ENCODE results near the gene ZNF668.
"Not testable (repeated sequence)": the region's sequence is repeated elsewhere in the genome, so short reads cannot be mapped to it uniquely, and the experiment has no call there.

The ZNF668 gene

DNA sequence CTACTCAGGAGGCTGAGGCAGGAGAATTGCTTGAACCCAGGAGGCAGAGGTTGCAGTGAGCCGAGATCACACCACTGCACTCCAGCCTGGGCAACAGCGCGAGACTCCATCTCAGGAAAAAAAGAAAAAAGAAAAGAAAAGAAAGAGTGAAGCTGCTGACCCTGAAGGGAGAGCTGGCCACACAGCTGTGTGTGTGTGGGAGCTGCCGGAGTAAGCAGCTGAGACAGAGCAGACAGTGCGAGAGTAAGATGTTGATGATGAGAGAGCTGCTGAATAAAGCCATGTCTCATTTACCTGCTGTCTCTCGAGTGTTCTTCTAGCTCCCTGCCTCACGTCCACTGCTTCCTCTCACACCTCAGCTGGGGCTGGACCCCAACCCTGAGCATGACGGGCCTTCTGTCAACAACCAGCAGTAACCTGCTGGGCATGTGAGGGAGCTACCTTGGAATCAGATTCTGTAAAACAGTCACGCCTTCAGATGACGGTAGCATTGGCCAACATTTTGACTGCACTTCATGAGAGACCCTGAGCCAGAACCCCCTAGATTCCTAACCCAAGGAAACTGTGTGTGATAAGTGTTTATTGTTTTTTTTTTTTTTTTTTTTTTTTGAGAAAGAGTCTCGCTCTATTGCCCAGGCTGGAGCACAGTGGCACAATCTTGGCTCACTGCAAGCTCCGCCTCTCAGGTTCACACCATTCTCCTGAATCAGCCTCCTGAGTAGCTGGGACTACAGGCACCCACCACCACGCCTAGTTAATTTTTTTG lies 27.0 kb upstream of the ZNF668 start:
- not testable (repeated sequence) for DNase-seq

DNA sequence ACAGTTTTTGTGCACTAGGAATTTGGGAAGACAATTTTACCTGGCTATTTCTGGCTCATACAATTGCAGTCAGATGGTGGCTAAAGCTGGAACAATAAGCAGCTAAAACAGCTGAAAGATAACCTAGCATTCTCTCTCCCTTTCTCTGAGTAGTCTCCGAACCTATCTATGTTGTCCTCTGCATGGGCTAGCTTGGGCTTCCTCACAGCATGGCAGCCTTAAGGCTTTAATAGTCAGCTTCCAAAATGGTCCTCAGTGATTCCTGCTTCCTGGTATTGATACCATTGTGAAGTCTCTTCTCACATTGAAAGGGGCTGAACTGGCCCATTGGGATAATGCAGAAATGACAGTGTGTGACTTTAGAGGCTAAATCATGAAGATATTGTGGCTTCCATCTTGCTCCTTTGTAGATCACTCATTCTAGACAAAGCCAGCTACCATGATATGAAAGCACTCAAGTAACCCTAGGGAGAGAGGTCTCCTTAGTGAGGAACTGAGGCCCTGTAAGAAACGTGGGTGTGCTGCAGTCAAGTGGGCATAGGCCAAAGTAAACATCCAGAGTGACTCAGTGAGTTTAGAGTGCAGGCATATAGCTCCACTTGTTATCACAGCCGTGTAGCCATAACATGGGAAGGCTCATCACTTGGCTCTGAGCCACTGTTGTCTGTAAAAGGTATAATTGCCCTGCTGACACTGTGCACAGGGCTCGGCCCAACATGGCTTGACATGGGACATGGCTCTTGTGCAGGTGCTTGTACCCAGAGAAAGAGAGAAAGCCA lies 26.0 kb upstream of the ZNF668 start:
- no peak for DNase-seq

DNA sequence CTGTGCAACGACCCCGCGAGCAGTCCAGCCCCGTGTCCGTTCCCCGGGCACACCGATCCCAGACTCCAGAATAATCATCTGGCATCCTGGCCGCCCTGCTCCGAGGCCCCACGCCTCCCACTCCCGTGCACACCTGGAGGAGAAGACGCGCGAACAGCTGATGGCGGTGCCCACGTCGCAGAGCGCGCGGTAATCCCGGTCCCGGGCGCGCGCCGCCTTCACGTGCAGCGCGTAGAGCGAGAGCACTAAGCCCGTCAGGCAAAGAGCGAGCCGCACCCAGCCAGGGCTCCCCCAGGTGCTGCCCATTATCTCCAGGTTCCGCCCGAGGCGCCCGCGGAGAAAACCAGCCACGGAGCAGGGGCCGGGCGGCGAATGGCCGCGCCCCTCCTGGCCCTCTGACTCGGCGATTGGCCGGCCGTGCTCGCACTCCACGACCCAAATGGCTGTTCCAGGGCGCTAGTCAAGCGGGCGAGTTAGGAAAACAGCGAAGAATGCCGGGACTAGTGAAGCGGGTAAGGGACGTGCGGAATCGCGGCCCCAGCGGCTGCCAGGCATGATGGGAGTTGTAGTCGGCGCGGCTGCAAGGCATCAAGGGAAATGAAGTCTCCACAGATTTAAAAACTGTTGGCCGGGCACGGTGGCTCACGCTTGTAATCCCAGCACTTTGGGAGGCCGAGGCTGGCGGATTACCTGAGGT lies 20.5 kb upstream of the ZNF668 start, which contains the start of gene VKORC1:
TSS of gene VKORC1 (minus strand) at position 374 of the 697 bp plus-strand sequence. CDS start at position 306, 68 bp downstream.
- peak; percentile 84 for DNase-seq

DNA sequence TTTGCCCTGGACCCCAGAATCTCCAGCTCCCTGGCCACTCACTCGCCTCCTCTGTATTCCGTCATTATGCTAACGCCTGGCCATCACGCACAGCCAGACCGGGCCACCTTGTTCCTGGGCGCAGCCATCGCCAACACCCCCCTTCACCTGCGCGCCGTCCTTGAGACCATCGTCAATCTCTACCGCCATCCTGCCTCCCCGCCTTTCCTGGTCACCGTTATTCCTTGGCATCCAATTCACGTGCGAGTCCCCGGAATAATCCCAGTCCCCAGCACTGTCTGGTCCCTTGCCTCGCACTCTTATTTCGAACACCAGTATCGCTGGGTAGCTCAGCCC lies 20.0 kb upstream of the ZNF668 start:
- no peak for DNase-seq

DNA sequence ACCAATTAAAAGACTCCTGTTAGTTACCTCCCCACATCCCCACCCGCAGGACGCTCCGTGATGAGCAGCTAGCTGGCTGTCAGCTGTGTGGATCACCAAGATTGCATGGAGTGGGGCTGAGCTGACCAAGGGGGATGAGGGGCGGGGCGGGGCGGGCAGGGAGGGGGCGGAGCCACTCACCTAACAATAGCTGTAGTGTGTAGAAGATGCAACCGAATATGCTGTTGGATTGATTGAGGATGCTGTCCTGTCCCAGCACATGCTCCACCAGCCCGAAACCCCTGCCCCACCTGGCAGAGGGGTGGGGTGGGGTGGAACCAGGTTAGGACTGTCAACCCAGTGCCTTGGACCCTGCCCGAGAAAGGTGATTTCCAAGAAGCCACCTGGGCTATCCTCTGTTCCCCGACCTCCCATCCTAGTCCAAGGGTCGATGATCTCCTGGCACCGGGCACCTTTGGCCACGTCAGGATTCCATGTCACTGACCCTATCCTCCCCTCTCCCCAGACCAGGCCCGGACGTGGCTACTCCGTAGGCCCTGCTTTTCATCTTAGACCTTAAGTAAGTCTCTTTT lies 19.2 kb upstream of the ZNF668 start:
- DNase-seq = no peak

DNA sequence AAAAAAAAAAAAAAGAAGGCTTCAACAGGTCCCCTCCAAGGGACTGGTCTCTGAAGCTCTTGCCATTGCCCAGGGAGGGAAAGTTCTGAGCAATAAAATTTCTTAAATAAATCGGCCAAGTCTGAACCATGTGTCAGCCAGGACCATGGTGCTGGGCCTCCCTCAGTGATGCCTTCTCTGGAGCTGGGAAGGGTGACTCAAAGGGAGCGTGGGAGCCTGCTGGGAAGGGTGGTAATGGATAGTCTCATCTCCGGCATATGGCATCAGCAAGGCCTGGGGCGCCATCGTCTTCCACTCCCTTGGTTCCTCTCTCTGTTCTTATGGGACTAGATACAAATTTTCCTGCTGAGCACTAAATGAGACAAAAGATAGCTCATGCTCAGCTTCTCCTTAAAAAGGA lies 18.3 kb upstream of the ZNF668 start:
- no peak for DNase-seq

DNA sequence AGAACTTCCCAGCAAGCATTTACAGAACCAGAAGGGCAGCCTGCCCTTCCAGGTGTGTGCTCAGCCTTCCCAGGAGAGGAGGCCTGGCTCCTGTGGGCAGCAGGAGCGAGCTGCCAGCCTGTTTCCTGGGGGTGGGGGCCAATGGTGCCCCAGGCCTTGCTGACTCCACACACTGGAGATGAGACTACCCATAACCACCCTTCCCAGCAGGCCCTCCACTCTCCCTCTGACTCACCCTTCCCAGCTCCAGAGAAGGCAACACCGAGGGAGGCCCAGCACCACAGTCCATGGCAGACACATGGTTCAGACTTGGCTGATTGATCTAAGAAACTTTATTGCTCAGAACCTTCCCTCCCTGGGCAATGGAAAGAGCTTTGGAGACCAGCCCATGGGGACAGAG lies 16.5 kb upstream of the ZNF668 start:
- no peak for DNase-seq

DNA sequence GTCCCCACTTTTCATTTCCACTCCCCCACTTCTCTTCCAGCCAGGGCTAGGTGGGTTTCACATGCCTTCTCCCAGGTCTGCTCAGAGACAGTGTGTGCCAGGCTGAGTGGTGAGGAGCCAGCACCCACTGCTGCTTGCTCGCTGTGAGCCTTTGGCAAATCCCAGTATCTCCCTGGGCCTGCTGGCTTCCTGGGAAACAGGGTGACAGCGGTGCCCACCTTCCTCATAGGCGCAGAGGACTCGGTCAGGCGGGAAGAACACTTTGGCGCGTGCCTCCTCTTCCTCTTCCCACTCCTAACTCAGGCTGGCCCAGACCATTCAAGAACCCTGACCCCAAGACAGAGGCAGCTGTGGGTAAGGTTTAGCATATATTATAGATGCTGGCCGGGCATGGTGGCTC lies 15.2 kb upstream of the ZNF668 start:
- no peak for DNase-seq

DNA sequence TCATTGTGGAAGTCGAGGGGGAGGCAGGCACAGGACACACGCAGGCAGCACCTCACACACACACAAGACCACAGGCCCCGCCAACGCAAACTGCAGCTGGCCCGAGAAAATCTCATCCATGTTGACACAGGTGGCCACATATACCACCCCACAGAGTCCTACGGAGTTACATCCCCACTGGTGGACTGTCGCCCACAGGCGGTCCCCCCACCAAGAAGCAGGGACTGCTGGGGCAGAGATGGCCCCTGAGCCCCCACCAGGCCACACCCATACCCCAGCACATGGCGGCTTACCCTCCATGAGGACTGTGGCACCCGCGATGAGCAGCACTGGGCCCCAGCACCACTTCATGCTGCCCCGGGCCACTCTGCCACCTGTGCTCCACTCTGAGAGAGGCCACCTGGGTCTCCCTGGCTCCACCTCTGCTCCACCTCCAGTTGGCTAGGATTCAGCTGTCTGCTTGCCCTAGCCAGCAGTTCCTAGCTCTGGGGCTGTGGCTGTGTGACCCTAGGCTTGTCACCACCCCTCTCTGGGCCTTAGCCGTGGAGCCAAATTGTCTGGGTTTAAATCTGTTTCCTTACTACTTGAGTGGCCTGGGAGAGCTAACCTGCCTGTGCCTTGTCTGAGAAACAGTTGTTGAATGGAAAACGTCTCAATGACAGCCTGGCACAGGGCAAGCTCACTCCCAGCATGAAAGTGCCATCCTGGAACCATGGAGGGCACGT lies 14.6 kb upstream of the ZNF668 start, which contains the start of gene PRSS53:
TSS of gene PRSS53 (minus strand) at position 485 of the 725 bp plus-strand sequence. CDS start at position 351, 134 bp downstream.
- DNase-seq = no peak

DNA sequence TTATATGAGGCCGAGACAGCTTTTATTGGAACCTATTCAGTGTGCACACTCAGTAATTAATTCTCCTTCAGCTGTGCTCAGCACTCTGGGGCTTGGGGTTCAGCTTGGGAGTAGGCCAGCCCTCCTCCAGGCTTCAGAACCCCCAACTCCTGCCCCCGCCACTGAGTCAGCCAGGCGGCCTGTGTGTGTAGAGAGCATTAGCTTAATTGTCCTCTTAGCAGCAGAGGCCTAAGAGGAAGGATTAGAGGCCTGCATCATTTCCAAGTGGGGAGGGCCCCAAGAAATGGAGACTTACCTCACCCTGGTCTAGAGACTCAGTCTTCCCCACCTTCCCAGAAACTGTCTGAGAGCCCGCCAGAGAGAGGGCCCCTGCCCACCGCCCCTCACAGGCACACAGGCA lies 13.9 kb upstream of the ZNF668 start:
- DNase-seq = no peak

DNA sequence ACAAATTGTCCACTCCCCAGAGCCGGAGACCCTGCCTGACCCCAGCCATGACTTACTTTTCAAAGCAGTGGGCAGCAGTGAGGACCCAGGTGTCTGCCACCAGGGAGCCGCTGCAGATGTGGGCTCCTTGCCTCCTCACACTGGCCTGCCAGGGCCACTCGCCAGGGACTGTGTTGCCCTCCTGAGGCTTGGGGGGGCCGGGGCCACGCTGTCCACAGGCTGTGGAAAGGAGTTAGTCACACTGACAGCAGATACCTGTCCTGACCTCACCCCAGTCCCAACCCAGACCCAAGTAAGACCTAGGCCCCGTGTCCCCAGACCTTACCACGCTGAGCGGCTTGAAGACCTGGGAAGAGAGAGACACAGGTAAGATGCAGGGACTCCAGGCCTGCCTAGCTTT lies 13.4 kb upstream of the ZNF668 start:
- DNase-seq = no peak

DNA sequence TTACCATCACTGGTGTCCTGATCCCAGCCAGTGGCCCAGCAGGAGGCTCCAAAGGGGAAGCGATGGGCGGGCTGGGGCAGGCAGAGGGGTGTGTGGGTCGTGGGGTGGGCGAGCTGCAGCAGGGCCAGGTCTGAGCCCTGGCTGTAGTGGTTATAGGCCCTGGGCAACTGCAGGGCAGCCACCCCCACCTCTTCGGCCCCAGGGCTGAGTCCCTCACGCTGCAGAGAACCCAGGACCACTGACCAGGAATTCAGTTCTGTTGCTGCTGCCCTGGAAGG lies 12.5 kb upstream of the ZNF668 start:
- no peak for DNase-seq

DNA sequence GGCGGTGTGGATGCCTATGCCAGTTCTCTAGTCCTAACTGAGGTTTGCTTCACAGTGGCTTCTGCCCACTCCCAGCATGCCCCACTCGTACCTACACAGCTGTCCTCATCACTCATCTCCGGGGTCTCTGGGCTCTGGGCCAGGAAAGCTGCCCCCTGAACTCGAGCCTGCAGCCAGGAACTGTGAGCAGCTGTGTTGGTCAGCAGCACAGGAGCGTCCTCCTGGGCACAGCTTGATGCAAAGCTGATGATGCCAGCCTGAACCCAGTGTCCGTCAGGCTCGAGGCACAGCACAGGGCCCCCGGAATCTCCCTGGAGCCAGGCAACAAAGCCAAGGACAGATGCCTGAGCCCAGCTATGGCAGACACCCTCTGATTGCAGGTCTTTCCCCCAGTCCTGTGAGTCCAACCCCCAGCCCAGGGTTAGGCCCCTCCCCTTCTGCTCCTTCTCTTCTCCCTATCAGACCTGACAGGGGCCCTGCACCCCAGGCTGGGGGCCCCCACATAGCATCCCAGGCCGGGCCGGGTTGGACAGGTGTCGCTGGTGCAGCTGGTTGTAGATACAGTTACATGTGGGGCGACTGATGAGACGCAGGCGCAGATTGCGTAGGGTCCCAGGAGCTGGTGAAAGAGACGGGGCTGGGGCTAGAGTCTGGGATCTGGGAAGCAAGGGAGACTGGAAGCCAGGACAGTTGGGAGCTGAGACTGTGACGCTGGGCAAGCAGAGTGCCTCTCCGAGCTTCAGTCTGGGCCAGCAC lies 12.0 kb upstream of the ZNF668 start:
- DNase-seq = no peak

DNA sequence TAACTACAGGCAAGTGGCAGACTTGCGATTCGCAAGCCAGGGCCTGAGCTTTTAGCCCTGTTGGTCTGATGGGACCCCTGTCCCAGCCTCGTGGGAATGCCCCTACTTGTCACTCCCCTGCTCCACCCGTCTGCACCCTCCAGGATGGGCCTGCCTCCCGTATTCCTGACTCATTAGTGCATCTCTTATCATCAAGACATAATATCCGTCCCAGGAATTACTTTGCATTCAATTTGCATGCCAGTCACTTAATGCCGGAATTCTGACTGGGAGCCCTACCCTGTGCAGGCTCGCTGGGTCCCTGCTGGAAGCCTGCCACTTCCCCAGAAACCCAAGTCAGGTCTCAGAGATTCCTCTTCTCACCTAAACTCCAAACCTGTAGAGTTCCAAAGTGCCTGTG lies 11.4 kb upstream of the ZNF668 start:
- no peak for DNase-seq

DNA sequence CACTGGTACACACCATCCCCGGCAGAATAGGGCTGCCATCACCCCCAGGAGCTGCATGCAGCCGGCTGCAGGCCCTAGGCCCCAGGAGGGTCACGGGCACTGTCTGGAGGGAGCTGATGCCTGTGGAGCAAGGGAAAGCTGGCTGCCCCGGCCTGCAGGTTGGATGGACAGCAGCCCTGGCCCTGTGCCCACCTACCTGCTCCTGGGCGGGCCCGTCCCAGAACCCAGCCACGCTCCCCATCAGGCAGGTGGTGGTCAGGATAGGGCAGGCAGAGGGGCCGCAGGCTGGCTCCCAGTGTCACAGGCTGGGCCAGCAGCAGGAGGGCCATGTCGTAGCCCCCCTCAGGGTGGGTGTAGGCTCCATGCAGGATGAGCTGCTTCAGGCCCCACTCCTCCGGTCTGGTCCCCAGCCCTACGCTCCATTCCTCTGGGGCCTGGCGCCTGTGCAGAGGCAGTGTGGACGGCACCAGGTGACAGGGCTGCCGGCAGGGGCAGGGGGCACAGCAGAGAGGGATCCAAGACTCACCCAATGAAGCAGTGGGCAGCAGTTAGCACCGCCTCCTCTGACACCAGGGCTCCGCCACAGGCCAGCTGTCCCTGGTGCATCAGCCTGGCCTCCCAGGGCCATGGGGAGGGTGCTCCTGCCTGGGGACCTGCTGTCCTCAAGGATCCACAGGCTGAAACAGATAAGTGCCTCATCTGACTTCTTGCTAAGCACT lies 10.7 kb upstream of the ZNF668 start:
- no peak for DNase-seq

DNA sequence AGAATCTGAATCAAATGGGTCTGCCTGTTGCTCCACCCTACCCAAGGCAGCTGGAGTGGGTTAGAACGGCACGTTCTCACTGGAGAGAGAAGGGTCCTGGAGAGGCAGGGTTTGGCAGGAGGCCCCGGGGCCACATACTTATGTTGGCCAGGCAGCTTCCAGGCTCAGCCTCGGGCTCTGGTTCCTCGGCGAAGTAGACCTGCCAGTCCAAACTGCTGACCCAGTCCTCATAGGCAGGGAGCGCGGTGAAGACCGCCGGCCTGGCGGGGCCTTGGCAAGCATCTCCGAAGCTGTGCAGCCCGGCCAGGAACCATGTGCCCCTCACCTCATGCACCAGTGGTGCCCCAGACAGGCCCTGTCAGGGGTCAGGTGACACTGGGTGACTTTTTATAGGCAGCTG lies 9.9 kb upstream of the ZNF668 start:
- DNase-seq = no peak

DNA sequence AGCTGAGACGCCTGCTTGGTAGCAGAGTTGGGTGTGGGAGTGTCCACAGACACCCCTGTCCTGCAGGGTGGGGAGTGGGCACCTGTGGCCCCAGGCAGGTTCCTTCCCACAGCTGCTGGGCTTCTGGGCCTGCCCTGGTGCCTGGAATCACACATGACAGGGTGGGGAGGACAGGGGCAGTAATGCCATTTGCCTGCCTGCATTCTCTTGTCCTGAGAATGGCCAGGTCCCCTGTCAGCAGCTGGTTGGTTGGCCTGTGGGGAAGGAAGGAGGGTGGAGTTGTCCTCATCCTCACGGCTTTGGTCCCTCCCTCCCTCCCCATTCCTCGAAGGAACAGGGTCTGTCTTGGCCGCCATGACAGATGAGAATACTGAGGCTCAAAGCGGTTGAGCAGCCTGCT lies 9.5 kb upstream of the ZNF668 start:
- DNase-seq = no peak

DNA sequence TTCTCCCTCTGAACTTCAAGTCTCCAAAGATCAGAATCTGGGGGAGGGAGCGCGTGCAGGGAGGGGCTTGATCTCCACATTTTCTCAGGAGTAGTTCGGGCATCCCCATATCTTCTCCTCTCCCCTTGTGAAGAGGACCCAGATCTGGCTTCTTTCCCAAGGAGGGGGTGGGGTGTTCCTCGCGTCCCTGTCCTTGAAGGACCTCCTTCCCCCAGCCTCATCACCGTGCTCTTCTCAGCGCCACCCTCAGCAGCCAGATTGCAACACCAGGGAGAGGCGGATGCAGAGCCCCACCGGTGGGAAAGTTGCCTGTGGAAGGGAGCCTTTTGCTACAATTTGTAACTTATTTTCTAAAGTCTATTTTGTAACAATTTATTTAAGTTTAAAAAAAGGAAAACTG lies 9.0 kb upstream of the ZNF668 start:
- no peak for DNase-seq

DNA sequence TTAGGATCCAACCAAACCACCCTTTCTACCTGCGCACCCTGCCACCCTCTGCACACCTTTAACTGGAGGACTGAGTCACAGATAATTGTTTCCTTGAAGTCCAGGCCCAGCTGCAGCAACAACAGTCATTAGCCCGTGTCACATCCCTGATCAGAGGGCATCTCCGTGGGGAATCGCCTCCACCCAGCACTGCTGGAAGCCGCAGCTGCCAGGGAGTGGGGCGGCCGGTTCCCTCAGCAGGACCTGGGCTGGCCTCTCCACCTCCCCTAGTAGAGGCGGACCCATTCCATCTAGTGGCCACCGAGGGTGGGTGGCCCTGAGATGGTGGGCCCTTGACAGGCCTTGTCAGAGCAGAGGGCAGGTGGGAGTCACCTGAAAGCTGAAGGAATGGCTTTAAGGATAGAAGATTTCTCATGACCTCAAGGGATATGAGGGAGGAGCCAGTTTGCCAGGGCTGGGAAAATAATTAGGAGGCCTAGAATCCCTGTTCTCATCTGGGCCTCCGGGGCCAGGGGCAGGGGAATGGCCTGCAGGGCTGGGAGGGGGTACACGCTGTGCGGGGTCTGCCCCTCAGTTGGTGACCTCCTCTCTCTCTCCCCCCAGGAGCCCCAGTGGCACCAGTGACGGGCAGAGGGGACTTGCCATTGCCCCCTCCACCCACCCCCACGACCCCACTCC lies 8.5 kb upstream of the ZNF668 start:
- DNase-seq = no peak

DNA sequence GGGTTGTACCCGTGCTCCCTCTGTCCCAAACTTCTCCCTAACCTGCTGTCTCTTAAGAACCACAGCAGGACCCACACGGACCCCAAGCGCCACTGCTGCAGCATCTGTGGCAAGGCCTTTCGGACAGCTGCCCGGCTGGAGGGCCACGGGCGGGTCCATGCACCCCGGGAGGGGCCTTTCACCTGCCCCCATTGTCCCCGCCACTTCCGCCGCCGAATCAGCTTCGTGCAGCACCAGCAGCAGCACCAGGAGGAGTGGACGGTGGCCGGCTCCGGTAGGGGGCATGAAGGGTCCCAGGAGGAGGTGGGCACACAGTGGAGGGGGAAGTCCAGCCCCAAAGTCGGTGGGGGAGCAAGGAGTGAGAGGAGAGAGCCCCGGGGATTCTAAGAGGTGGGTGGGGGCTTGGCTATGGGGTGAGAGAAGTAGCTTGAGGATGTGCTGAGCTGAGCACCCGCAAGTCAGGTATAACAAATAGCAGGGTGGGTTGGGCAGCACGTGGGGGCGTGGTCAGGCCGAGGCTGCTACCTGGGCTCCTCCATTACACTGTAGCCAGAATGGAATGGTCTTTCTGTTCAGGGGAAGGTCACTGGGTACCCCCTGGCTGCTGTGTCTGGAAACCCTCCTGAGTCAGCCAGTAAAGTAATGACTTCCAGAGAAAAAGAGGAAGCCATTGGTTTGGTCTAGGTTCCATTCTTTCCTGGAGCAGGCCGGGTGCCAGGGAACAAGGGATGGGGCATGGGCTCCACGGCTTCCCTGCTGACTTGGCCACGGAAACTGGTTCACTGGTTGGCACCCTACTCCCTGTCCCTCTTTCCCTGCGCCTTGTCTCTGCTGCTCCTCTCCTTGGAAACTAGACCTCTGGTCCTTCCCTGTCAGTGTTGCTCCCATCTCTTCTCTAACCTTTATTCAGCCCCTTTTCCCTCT lies 7.7 kb upstream of the ZNF668 start:
- no peak for DNase-seq
